ENCODE measurements around the gene SERPINA5.
"Not testable (repeated sequence)": the region's sequence is repeated elsewhere in the genome, so short reads cannot be mapped to it uniquely, and the experiment has no call there.

The SERPINA5 gene

DNA sequence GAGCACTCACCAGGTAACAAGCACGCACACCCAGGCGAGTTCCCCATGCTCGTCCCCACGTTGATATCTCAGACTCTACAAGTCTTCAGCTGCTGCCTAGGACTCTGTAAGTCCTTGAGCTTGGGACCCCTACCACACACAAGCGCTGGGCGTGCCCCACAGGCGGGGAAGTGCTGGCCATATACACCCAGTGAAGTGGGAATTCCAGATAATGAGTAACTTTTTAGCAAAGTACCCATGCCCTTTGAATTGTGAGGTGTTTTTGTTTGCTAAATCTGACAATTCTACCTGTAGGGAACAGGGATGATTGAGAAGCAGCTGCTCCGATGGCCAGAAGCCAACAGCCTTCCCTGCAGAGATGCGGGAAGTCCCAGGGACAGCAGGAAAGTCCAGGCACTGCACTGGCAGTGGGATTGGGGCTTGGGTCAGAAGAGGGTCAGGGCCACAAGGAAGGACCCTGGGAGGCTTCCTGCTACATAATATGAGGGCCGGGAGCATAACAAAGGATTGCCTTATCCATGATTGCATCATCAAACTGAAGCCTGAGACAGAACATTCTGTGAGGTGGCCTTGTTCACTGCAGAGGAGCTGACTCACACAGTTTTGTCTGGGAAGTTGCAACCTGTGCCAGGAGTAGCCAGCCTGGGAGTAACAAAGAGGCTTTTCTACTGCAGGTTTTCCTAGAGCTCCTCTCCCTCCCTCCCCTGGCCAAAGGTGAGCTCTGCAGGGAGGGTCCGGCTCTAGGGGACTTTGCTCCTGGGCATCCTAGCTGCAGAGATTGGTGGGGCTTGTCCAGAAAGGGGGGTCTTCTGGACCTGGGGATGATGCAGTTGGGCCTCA lies 17.8 kb downstream of the SERPINA5 start:
- DNase-seq (ENCODE audit: insufficient read length, low spot score) (peak; percentile 83), FAIRE-seq (peak; percentile 38)

GRCh38 chr14:94599656-94600004 lies 18.4 kb downstream of the SERPINA5 start:
- DNase-seq (ENCODE audit: insufficient read length, low spot score): no peak
- FAIRE-seq: no peak

DNA sequence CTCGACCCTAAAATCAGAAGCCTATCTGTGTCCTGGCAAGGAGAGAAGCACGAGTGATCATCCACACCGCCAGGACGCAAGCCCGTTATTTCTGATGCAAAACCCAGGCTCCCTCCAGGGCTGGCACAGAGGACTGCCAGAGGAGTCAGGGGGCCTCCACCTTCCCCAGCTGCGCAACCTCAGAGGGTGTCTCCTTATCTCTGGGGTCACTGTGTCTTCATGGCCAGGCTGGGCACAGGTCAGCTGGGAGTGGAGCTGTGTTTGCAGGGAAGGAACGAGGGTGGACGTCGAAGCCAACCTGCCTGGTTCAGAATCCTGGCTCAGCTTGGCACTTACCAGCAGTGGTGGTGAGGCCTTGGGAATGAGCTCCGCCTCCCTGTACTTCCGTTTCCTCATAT lies 18.9 kb downstream of the SERPINA5 start:
- no peak for FAIRE-seq
- DNase-seq (ENCODE audit: insufficient read length, low spot score): no peak

GRCh38 chr14:94601884-94602391 lies 20.7 kb downstream of the SERPINA5 start:
- FAIRE-seq: peak; percentile 74

GRCh38 chr14:94602722-94603121 lies 21.5 kb downstream of the SERPINA5 start:
- FAIRE-seq: no peak

More at GRCh38 chr14:94601884-94602391, 20.7 kb downstream of the SERPINA5 start:
- peak; percentile 53 for DNase-seq (ENCODE audit: insufficient read length, low spot score)

GRCh38 chr14:94605361-94605760 lies 24.1 kb downstream of the SERPINA5 start:
- DNase-seq (ENCODE audit: insufficient read length, low spot score): no peak
- no peak for FAIRE-seq

More at GRCh38 chr14:94602722-94603121, 21.5 kb downstream of the SERPINA5 start:
- no peak for DNase-seq (ENCODE audit: insufficient read length, low spot score)

DNA sequence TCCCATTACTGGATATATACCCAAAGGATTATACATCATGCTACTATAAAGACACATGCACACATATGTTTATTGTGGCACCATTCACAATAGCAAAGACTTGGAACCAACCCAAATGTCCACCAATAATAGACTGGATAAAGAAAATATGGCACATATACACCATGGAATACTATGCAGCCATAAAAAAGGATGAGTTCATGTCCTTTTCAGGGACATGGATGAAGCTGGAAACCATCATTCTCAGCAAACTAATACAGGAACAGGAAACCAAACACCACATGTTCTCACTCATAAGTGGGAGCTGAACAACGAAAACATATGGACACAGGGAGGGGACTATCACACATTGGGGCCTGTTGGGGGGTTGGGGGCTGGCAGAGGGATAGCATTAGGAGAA lies 27.7 kb downstream of the SERPINA5 start:
- not testable (repeated sequence) for DNase-seq (ENCODE audit: insufficient read length, low spot score); FAIRE-seq

- no peak for FAIRE-seq
- no peak for DNase-seq (ENCODE audit: insufficient read length, low spot score)
Observed at GRCh38 chr14:94611179-94611578, 30.0 kb downstream of the SERPINA5 start.

DNA sequence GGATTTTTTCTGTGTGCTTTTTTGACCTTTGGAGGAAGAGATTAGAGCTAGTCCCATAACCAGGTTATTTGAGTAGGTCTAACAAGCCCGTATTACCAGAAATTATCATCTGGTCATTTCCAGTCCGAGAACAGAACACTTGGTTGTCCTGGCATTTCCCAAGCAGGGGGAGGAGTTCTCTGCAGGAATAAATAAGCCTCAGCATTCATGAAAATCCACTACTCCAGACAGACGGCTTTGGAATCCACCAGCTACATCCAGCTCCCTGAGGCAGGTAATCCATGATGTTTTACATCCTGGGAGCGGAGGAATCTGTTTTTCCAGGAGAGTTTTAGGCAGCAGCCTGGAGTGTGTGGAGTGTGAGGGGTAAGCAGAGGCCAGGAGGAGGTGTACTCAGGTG lies 30.9 kb downstream of the SERPINA5 start, which contains the start of gene SERPINA3:
TSS of gene SERPINA3 (plus strand) at position 218 of the 400 bp plus-strand sequence. CDS start 2,051 bp downstream, outside the sequence.
- FAIRE-seq: no peak

DNA sequence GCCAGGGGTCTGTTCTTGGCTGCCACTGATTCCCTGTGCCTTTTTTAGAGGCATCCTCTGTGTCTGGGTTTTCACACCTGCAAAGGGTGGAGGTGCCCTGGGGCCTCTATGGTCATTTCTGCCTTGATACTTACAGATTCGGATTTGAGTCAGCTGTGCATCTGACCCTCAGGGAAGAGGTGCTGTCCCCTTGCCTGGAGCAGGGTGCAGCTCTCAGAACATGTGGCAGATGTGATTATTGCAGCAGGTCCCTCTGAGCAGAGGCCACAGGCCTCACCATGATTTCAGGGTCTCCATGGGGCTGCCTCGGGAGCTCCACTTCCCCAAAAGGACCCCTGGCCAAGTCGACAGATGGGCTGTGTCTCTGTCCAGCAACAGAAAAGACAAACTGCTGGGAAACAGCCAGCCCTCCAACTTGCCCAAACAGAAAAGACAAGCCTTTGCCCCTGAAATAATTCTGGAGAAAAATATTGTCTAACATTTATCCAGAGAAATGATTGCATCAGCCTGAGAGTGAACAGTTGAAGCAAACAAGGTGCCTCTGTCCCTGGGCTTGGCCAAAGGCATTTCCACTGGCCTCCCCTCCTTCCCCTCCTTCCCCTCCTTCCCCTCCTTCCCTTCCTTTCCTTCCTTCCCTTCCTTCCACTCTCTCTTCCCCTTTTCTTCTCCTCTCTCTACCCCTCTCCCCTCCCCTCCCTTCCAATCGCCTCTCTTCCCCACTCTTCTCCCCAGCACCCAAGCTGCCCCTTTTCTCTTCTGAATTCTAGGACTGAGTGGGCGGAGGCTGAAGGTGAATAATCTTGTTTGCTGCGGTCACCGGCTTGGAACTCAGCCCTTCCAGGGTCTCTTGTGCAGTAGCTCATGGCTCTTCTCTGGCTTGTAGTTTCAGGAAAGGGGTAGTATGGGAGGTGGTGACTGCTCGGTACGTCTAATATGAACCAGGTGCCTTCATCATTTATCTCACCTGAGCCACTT lies 31.6 kb downstream of the SERPINA5 start:
- no peak for FAIRE-seq
- DNase-seq (ENCODE audit: insufficient read length, low spot score): no peak

More for the DNA sequence above, 30.9 kb downstream of the SERPINA5 start, which contains the start of gene SERPINA3:
- DNase-seq (ENCODE audit: insufficient read length, low spot score): no peak

GRCh38 chr14:94613720-94614644 lies 32.8 kb downstream of the SERPINA5 start:
- DNase-seq (ENCODE audit: insufficient read length, low spot score) (no peak), FAIRE-seq (no peak)

DNA sequence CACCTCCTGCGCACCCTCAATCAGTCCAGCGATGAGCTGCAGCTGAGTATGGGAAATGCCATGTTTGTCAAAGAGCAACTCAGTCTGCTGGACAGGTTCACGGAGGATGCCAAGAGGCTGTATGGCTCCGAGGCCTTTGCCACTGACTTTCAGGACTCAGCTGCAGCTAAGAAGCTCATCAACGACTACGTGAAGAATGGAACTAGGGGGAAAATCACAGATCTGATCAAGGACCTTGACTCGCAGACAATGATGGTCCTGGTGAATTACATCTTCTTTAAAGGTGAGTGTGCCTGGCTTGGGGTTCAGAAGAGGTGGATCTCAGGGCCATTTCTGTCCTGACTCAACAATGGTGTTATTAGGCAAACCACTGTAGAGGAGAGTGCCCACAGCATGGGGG lies 33.6 kb downstream of the SERPINA5 start:
- DNase-seq (ENCODE audit: insufficient read length, low spot score) (no peak), FAIRE-seq (no peak)

- DNase-seq (ENCODE audit: insufficient read length, low spot score) (no peak), FAIRE-seq (no peak)
Observed at GRCh38 chr14:94615254-94615653, 34.0 kb downstream of the SERPINA5 start.

DNA sequence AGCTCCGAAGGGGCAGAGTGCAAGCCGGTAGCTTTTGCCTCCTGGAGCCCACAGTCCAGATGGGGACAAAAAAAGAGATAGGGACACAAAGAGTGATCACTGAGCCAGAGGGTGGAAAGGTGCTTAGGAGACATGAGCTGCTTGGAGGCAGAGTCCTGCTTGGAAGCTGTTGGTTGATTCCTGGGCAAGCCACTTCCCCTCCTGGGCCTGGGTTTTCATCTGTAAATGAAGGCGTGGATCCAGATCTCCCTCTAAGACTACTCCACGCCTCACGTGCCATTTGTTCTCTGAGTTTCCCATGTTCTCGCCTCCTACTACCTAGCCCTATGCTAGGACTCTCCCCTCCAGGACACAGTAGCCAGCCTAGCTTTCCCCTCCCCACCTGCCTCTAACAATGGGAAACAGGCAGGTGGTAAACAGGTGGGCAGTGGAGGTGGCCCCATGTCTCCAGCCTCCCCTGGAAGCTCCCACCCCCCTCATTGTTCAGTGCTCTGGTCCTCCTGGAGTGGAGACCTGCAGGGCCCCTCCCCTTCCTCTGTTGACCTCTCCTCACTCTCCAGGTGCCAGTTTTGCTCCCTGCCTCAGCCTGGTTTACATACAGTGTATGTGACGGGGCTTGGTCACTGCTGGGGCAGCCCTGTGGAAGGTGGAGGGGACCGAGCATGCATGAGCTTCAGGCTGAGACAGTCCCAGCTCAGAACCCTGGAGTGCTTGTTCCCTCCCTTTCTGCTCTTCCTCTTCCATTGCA lies 34.8 kb downstream of the SERPINA5 start:
- FAIRE-seq (no peak), DNase-seq (ENCODE audit: insufficient read length, low spot score) (no peak)

GRCh38 chr14:94617366-94617941 lies 36.2 kb downstream of the SERPINA5 start:
- no peak for FAIRE-seq
- DNase-seq (ENCODE audit: insufficient read length, low spot score): no peak

GRCh38 chr14:94617988-94618822 lies 37.0 kb downstream of the SERPINA5 start:
- FAIRE-seq (no peak), DNase-seq (ENCODE audit: insufficient read length, low spot score) (no peak)

DNA sequence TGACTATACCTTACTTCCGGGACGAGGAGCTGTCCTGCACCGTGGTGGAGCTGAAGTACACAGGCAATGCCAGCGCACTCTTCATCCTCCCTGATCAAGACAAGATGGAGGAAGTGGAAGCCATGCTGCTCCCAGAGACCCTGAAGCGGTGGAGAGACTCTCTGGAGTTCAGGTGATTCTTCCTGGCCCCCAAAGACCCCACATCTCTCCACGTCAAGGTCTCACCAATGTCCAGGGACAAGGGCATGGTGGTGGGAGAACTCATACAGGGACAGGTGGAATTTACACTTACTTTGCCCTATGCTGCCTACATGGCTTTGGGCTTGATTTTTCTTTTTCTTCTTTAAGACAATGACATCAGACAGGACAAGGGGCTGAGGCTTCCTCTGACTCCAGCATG lies 38.1 kb downstream of the SERPINA5 start:
- peak; percentile 31 for FAIRE-seq
- DNase-seq (ENCODE audit: insufficient read length, low spot score): no peak

DNA sequence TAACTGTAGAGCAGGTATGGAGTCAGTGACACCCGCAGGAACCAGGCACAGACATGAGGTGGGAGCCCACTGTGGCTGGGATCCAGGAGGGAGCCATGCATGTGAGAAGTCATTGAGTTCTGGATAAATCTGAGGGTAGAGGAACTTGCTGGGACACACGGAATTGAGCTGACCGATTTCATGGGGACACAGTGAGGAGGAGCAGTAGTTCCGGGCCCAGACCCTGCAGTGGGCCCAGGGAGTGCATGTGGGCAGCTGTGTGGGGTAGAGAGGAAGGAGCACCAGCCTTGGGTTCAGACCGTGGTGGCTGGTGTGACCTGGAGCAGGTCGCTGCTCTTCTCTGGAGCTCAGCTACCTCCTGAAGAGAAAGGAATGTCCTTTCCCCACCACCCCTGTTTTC lies 39.4 kb downstream of the SERPINA5 start:
- DNase-seq (ENCODE audit: insufficient read length, low spot score) (no peak), FAIRE-seq (no peak)

All from HTR-8/SVneo (cell line).